Fibroblast of the conjunctiva (primary cell): Measurements from ENCODE around the gene MCOLN1.

Experiments
- DNase-seq: peaks from one replicate; pipeline ENCODE4 v3.0.0-alpha.2; 2010; ENCODE audit warnings: low read depth

Gene MCOLN1

DNA sequence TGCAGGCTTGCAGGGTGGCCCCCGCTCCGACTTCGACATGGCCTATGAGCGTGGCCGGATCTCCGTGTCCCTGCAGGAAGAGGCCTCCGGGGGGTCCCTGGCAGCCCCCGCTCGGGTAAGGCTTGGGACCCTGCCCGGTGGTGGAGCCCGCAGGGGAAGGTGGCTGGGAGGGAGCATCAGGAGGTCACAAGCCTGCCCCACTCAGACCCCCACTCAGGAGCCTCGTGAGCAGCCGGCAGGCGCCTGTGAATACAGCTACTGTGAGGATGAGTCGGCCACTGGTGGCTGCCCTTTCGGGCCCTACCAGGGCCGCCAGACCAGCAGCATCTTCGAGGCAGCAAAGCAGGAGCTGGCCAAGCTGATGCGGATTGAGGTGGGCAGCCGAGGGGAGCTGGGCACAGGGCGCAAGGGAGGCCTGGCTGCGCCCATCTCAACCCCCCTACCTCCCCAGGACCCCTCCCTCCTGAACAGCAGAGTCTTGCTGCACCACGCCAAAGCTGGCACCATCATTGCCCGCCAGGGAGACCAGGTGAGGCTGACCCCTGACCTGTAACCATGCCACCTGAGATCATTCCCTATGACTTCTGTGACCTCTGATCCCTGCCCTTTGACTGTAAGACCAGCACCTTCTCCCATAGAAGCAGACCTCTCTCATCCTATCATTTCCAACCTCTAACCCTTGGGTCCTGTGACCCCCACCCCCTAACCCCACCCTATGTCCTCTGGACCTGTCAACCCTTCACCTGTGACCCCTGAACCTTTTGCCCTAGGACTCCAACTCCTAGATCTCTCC lies 20.3 kb downstream of the MCOLN1 start:
- DNase-seq, result no peak

DNA sequence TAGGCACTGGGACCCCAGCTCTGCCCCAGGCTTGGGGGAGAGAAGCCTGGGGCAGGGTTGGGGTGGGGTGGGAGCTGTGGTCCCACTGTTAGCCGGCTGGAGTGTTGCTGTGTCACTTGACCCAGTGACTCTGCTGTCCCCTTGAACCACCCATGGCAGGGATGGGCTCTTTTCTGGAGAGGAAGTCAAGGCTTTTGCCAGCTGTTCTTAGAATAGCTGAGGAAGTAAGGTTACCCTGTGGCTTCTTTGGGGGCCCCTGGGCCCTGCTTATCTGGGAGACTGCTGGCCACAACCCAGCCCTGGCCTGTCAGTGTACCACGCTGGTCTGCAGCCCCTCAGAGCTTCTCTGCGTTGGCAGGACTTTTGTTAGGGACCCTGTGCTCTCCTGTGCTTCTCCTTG lies 22.2 kb downstream of the MCOLN1 start:
- no peak for DNase-seq

DNA sequence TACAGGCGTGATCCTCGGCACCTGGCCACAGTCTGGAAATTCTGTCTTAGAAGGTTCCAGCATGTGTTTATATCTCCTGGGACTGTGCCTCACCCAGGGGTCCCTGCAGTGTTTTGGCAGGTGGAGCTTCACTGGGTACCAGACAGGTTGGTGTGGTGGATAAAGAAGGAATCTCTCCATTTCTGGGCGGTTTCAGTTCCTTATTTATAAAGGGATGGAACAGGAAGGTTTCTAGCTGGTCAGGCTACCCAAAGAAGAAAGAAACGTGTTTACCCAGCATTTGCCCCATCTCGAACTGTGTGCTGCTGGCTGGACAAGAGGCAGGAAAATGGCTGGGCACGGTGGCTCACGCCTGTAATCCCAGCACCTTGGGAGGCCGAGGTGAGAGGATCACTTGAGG lies 22.9 kb downstream of the MCOLN1 start:
- DNase-seq, result no peak

DNA sequence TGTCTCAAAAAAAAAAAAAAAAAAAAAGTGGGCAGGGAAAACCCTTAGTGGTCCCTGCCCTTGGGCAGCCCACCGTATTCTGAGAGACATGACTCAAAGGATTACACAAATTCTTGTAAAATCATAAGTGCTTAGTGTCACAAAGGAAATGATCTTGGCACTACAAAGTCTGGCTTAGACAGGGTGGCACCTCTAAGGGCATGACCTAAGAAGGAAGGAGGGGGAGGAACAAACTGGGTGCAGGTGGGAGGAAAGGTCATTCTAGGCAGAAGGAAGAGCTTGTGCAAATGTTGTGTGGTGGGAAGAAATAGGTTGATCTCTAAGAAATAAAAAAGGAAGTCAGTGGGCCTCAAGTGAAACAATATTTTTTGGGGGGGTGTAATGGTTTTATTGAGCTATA lies 23.5 kb downstream of the MCOLN1 start:
- DNase-seq, result no peak

DNA sequence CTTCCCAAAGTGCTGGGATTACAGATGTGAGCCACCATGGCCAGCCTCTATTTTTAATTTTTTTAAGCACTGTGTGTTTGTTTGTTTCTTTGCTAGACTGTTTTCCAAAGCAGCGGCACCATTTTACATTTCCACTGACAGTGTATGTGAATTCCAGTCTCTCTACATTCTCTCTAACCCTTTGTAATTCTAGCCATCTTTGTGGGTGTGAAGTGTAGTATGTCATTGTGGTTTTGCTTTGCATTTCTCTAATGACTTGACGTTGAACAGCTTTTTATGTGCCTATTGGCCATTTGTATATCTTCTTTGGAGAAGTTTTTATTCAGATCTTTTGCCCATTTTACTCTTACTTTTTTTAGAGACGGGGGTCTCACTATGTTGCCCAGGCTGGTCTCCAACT lies 24.7 kb downstream of the MCOLN1 start:
- no peak for DNase-seq

DNA sequence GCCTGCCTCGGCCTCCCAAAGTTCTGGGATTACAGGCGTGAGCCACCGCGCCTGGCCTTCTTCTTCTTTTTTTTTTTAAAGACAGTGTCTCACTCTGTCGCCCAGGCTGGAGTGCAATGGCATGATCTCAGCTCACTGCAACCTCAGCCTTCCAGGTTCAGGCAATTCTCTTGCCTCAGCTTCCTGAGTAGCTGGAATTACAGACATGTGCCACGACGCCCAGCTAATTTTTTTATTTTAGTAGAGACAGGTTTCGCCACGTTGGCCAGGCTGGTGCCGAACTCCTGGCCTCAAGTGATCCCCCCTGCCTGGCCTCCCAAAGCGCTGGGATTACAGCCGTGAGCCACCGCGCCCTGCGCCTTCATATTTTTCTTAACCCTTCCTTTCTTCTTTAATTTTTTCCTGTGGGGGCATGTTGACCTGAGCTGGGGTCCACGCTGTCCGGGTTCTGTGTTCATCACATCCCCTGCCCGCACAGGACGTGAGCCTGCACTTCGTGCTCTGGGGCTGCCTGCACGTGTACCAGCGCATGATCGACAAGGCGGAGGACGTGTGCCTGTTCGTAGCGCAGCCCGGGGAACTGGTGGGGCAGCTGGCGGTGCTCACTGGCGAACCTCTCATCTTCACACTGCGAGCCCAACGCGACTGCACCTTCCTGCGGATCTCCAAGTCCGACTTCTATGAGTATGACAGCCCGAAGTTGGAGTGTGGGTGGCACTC lies 27.2 kb downstream of the MCOLN1 start:
- no peak for DNase-seq

DNA sequence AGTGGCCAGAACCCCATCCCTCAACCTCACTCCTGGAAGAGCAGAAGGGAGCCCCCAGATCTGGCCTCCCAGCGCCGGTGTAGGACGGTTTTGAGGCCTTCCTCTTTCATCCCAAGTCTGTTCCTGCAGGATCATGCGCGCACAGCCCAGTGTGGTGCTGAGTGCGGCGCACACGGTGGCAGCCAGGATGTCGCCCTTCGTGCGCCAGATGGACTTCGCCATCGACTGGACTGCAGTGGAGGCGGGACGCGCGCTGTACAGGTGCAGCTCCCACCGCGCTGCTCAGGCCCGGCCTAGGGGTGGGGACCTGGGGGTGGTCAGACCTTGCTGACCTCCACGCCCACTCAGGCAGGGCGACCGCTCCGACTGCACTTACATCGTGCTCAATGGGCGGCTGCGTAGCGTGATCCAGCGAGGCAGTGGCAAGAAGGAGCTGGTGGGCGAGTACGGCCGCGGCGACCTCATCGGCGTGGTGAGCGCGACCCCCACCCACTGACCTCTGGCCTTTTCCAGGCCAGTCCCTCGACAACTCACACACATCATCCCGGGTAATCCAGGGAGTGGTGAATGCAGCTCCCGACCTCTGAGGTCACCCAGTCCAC lies 27.8 kb downstream of the MCOLN1 start:
- no peak for DNase-seq

DNA sequence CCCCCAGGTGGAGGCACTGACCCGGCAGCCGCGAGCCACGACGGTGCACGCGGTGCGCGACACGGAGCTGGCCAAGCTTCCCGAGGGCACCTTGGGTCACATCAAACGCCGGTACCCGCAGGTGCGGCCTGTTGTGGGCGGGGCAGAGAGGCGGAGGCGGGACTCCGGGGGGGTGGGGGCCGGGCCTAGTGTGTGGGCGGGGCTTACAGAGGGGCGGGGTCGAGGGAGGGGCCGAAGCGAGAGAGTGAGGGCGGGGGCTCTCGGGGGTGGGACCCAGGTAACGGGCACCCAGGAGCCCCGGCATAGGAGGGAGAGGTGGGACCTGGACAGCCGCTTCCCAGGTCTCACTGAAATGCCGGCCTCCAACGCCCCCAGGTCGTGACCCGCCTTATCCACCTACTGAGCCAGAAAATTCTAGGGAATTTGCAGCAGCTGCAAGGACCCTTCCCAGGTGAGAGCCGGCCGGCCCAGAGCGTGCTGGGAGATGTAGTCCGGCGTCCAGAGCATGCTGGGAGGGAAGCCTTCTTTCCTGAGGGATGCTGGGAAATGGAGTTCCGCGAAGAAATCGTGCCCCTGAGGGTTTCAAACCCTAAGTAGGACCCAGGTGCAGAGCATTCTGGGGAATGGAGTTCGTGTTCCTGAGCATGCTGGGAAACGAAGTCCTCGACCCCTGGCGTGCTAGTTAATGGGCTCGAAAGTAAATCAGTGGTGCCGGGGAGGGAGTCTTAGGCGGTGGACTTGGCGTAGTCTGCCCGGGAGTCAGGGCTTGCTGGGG lies 28.8 kb downstream of the MCOLN1 start:
- peak; percentile 22 for DNase-seq

DNA sequence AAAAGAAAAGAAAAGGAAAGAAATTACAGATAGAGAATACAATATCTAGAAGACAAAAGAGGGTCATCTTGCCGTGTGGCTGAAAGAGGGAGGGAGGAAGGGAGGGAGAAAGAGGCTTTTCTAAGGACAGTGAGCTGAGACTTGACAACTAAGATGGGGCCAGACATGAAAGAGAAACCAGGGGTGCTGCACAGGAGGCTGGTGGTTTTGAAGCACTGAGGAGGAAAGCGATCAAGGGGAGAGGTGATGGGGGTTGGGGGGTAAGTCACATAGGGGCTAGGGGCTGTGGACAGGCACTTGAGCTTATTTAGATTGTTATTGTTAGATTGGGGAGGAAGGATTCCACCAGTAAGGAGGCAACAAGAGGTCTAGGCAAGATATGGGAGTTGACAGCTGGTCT lies 30.4 kb downstream of the MCOLN1 start:
- no peak for DNase-seq

DNA sequence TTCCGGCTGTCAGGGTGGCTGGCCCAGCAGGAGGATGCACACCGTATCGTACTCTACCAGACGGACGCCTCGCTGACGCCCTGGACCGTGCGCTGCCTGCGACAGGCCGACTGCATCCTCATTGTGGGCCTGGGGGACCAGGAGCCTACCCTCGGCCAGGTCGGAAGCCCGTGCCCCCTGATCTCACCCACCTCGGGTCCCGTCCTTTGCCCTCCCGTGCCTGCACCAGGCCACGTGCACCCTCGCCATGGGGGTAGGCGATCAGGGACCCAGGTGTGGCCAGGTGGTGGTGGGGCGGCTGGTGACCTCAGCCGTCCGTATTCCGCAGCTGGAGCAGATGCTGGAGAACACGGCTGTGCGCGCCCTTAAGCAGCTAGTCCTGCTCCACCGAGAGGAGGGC lies 32.1 kb downstream of the MCOLN1 start:
- no peak for DNase-seq

DNA sequence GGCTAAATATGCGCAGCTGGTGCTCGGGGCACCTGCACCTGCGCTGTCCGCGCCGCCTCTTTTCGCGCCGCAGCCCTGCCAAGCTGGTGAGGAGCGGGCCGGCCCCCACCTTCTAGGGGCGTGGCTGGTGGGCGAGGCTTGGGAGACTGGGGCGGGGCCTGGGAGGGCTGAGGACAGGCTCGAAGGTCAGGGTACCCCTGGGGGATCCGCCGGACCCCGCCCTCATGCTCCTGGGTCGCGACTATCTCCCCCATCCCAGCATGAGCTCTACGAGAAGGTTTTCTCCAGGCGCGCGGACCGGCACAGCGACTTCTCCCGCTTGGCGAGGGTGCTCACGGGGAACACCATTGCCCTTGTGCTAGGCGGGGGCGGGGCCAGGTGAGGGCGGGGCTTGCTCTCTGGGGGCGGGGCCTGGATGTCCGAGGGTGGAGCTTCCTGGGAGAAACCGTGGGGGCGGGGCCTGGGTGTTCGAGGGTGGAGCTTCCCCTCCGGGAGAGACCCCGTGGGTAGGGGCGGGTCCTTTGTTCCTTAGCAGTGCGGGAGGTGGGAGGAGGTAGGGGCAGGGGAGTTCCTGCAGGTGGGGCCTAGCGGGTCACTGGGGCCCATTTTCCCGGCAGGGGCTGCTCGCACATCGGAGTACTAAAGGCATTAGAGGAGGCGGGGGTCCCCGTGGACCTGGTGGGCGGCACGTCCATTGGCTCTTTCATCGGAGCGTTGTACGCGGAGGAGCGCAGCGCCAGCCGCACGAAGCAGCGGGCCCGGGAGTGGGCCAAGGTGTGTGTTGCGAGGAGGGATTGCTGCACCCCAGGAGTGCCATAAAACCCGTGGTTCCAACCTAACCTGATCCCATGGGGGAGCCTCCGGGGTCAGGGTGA lies 32.8 kb downstream of the MCOLN1 start:
- no peak for DNase-seq

DNA sequence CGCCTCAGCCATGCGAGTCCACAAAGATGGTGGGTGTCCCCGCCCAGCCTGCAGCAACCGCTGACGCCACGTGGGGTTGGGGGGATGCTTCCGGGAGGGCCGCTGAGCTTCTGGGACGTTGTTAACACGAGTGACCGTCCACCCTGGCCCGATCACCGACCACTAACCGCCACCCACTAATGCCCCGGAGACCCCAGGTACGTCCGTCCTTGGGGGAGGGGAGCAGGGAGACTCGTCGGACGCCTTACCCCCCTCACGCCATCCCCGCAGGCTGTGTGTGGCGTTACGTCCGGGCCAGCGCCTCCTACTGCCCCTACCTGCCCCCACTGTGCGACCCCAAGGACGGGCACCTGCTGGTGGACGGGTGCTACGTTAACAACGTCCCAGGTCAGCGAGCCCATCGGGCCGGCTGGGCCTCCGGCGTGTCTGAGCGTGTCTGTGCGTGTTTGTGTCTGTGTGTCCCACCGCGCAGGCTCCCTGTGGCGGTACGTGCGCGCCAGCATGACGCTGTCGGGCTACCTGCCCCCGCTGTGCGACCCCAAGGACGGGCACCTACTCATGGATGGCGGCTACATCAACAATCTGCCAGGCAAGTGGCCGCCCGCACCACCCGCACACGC lies 34.4 kb downstream of the MCOLN1 start:
- no peak for DNase-seq

DNA sequence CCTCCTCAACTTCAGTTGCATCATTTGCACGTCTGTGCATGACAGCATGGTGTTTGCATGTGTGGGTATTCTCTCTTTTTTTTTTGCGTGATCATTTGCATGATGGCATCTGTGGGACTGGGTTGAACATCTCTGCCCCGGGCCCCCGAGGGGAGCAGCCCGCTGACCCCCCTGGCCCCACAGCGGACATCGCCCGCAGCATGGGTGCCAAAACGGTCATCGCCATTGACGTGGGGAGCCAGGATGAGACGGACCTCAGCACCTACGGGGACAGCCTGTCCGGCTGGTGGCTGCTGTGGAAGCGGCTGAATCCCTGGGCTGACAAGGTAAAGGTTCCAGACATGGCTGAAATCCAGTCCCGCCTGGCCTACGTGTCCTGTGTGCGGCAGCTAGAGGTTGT lies 36.2 kb downstream of the MCOLN1 start:
- DNase-seq, result no peak

DNA sequence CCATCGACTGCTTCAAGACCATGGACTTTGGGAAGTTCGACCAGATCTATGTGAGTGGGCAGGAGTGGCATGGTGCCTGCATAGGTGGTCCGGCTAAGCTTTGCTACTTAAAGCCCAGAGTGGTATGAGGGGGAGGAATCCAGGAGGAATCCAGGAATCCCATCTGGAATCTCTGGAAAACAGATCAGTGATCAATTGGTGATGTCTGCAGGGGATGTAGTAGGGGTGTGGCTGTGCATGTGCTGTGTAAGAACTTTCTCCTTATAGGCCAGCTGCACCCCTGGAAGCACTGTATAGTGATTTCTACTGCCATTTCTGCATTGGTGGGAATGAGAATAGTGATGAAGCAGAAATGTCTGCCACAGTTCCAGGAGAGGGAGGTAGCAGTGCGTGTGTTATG lies 36.7 kb downstream of the MCOLN1 start:
- DNase-seq, result no peak

DNA sequence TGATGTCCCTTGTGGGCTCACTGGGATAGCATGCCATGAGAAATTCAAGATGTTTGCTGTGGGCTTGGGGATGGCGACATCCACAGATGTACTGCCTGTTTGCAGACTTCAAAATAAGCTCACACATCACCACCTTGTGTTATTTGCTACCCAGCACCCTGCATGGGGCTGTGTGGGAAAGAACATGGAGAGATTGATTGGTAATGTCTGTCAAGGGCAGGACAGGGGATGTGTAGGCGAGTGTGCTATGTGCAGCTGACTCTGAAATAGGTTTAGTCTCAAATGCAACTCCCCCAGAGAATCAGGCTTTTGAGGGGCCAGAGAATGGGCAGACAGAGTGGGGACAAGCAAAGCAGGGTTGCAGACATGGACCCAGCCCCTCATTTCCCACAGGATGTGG lies 37.8 kb downstream of the MCOLN1 start:
- DNase-seq, result no peak

DNA sequence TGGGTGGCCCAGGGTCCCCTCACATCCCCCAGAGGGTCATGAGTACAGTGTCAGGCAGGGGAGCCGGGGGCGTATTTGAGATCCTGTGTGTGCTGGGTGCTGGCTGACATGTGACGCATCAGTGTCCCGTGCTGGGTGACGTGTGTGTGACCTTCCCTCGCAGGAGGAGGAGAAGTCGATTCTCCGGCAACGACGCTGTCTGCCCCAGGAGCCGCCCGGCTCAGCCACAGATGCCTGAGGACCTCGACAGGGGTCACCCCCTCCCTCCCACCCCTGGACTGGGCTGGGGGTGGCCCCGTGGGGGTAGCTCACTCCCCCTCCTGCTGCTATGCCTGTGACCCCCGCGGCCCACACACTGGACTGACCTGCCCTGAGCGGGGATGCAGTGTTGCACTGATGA lies 38.9 kb downstream of the MCOLN1 start:
- no peak for DNase-seq

DNA sequence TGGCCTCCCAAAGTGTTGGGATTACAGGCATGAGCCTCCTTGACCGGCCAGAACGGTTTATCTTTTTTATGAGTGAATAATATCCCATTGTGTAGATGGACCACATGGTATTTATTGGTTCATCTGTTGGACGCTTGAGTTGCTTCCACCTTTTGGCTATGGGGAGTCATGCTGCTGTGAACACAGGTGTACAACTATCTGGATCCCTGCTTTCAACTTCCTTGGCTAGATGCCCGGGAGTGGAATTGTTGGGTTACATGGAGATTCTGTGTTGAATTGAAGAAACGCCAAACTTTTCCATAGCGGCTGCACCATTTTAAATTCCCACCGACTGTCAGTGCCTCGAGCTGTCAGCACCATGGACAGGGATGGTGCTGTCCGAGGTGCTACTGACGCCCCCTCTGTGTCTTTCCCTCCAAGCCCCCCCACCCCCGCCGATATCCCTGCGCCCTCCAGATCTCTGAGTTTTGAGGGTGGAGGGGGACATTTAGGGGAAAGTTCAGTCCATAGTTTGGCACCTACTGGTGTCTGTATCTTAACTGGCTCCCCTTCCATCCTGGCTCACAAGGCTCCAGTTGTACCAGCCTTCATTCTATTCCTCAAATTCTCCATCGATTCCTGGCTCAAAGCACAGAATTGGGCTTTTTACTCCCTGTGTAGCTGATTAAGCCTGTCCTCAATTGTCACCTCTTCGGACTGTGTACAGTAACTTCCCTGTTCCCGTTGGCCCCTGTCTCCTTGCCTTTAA lies 40.4 kb downstream of the MCOLN1 start:
- no peak for DNase-seq

DNA sequence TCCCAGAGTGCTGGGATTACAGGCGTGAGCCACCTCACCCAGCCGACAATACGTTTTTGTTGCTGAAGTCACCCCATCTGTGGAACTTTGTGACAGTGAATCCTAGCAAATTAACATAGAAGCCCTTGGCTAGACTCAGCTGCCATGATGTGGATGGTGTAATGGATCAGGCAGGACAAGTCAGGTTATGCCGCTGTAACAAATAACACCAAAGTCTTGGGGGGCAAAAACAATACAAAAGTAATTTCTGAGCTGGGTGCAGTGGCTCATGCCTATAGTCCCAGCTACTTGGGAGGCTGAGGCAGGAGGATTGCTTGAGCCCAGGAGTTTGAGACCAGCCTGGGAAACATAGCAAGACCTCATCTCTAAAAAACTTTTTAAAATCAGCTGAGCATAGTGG lies 42.4 kb downstream of the MCOLN1 start:
- no peak for DNase-seq

DNA sequence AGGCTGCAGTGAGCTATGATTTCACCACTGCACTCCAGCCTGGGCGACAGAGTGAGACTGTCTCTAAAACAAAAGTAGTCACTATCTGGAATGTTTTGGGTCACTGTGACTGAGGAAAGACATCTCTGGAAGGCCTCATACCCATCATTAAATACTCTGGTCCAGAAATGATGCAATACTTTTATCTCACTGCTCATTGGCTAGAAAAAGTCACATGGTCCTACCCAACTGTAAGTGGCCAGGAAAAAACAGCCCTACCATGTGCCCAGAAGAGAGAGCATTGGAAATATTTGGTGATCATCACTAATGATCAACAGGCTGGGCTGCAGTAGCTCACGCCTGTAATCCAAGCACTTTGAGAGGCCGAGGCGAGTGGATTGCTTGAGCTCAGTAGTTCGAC lies 42.9 kb downstream of the MCOLN1 start:
- DNase-seq, result no peak

DNA sequence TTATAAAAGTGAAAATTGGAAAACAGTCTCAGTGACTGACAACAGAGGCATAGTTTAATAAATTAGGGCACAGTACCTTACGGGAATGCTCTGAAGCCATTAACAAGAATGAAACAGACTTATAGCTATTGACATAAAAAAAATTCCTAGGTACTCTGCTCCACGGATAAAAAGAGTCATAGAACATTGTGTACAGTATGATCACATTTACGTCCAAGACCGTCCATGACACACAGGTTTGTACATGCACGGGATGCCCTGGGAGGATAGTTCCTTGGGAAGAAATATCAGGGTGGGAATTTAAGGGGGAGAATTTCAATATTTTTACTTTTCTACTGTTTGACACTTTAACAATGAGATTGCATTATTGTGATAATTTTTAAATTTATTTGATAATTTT lies 48.3 kb downstream of the MCOLN1 start:
- DNase-seq, result no peak
